ENCODE results near the gene SMG1. TPM values are rescaled to one million over a fixed set of nuclear protein-coding genes. Genes with fewer than 3 reads are reported as not detected.

Gene SMG1
- total RNA-seq, 1 experiment from 2014 or later, result 96.4 TPM

DNA sequence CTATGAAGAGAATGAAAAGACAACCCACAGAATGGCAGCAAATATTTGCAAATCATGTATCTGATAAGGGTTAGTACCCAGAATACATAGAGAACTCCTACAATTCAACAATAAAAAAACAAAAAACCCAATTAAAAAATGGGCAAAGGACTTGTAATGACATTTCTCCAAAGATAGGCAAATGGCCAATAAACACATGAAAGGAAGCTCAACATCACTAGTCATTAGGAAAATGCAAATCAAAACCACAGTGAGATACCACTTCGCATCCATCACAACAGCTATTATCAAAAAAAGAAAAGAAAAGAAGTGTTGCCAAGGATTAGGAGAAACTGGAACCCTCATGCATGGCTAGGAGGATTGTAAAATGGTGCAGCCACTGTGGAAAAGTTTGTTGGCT is 79.8 kb downstream of the SMG1 start:
- H4K8ac ChIP-seq (replicated peaks; ENCODE audit: insufficient read length, low read depth, low read length), result no peak overlapping the region
- H4K91ac ChIP-seq (ENCODE audit: insufficient read length, low read depth, low read length), result no peak overlapping the region
- no peaks in the 10 kb centered on the region for H3K79me1 ChIP-seq (ENCODE audit: insufficient read depth, low read depth, low read length, poor library complexity, severe bottlenecking)
- H3K4me1 ChIP-seq (ENCODE audit: insufficient read depth, low read length), result no peaks in the 10 kb centered on the region
- no peak overlapping the region for H3K27ac ChIP-seq (ENCODE audit: insufficient read length, low read depth, low read length)
- H3K27me3 ChIP-seq (ENCODE audit: insufficient read depth, low read length), result no peaks in the 10 kb centered on the region
- H3K79me2 ChIP-seq (ENCODE audit: insufficient read depth, low read length), result no peaks in the 10 kb centered on the region
- no peak overlapping the region for H4K5ac ChIP-seq (ENCODE audit: insufficient read length, low read depth, low read length)
- no peak overlapping the region for H2AK5ac ChIP-seq (ENCODE audit: insufficient read length, low read length)
- H4K20me1 ChIP-seq (ENCODE audit: control insufficient read depth, insufficient read depth, insufficient read length), result no peaks in the 10 kb centered on the region
- no peak for TF ChIP-seq CTCF (conservative IDR thresholded peaks at IDR 0.05)
- Mint-ChIP-seq H3K27me3 (ENCODE audit: low read depth) (no peaks in the 10 kb centered on the region), H3K9me3 (no peaks in the 10 kb centered on the region), H3K4me1 (peaks cover 15 to 18% of the 10 kb centered on the region in 2 experiments), H3K4me3 (peak overlapping the region in 1 of 2 experiments; percentile 17; a peak in 1 of 5 replicates), H3K36me3 (ENCODE audit: insufficient read depth in 1 of 3, low read depth in 3 of 3) (peaks cover 39 to 86% (median 85%) of the 10 kb centered on the region in 3 experiments; a peak in 6 of 7 replicates), H3K27ac (peak overlapping the region in 2 of 3 experiments; percentile 54 to 95; a peak in 4 of 7 replicates)
- H3K9me3 ChIP-seq (ENCODE audit: control insufficient read depth, low read depth, low read length), result no peaks in the 10 kb centered on the region
- DNase-seq, result no peak
- H3K23me2 ChIP-seq (ENCODE audit: insufficient read length, low read depth, low read length, poor library complexity, severe bottlenecking), result no peaks in the 10 kb centered on the region
- H2BK120ac ChIP-seq (ENCODE audit: low read depth, low read length, poor library complexity, severe bottlenecking), result no peak overlapping the region
- H3T11ph ChIP-seq (ENCODE audit: low read length), result no peak overlapping the region
- H2BK5ac ChIP-seq (ENCODE audit: insufficient read length, low read length), result no peak overlapping the region
- H3K23ac ChIP-seq (ENCODE audit: insufficient read length, low read depth, low read length), result no peak overlapping the region
- H3K56ac ChIP-seq (ENCODE audit: insufficient read length, low read depth, low read length), result no peak overlapping the region
- H3K18ac ChIP-seq (ENCODE audit: insufficient read length, low read depth, low read length), result no peak overlapping the region
- H3K14ac ChIP-seq (ENCODE audit: insufficient read depth, low read length), result no peak overlapping the region
- H2BK12ac ChIP-seq (ENCODE audit: insufficient read length, low read depth, low read length), result no peak overlapping the region
- no peak overlapping the region for H3K4ac ChIP-seq (ENCODE audit: low read depth, low read length)
- WGBS (ENCODE audit: extremely low coverage, insufficient read length, low lambda C conversion rate), result no CpG with 5 or more reads among the region's 1 CpG
- no peak overlapping the region for H3K4me2 ChIP-seq (ENCODE audit: insufficient read depth, insufficient read length, low read length)
- no peak overlapping the region for H2BK15ac ChIP-seq (ENCODE audit: low read depth, low read length)
- no peak overlapping the region for H2AFZ ChIP-seq (ENCODE audit: low read length)
- H2BK20ac ChIP-seq (ENCODE audit: low read depth, low read length, poor library complexity, severe bottlenecking), result no peak overlapping the region
- no peak overlapping the region for H3K9ac ChIP-seq (ENCODE audit: extremely low read depth, insufficient read length, low read length)
